Measurements from ENCODE around the gene GLT6D1. TPM values are rescaled to one million over a fixed set of nuclear protein-coding genes. Genes with fewer than 3 reads are reported as not detected.

GLT6D1 gene
- total and polyA plus RNA-seq, 5 donors from 2014 or later, result not detected

DNA sequence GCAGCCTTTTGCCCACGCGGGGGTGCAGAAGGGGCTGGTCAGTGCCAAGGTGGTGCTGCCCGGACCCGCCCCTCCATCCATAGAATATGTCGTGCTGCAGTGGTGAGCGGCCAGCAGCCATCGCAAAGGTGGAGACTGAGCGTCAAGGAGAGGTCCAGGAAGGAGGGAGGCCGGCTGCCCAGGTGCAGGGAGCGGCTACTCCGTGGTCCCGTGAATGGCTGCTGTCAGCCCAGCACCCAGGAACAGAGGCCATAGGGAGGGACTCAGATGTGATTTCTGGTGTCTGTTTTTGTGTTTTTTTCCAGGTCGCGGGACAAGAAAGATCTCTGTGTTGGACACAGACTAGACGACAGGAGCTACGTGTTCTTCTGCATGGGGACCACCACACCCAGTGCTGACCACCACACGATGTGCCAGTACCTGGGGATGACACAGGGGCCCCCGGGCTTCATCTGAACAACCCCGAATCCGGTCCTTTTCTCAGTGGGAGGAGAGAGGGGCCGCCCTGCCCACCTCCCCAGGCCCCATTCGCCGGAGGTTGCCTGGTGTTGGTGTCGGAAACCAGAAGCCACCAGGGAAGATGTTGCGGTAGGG, 48.8 kb downstream of the GLT6D1 start:
- H3K4me1 Mint-ChIP-seq, result peaks cover 0 to 3% (median 0%) of the 10 kb centered on the region in 4 donors
- H3K9me3 ChIP-seq (ENCODE audit: control insufficient read depth in 2 of 2, low read length in 2 of 2), result no peaks in the 10 kb centered on the region
- DNase-seq (no peak), ATAC-seq (ENCODE audit: low read depth in 2 of 2) (no peak)
- H3K4me3 Mint-ChIP-seq, result no peak overlapping the region
- no peaks in the 10 kb centered on the region for H3K4me1 ChIP-seq (ENCODE audit: control insufficient read depth, insufficient read depth, low read length, poor library complexity, severe bottlenecking)
- no peak overlapping the region for H3K27ac ChIP-seq (ENCODE audit: insufficient read depth, low read length, poor library complexity, severe bottlenecking)
- H3K36me3 Mint-ChIP-seq, result no peaks in the 10 kb centered on the region
- no peaks in the 10 kb centered on the region for H3K36me3 ChIP-seq (ENCODE audit: control insufficient read depth, insufficient read depth, low read length)
- no peak overlapping the region for H3K27ac Mint-ChIP-seq
- H3K27me3 ChIP-seq (ENCODE audit: control insufficient read depth, insufficient read depth, low read length), result no peaks in the 10 kb centered on the region
- H3K9me3 Mint-ChIP-seq, result peaks cover 0 to 3% (median 0%) of the 10 kb centered on the region in 7 donors
- no peaks in the 10 kb centered on the region for H3K27me3 Mint-ChIP-seq
- H3K4me3 ChIP-seq (ENCODE audit: low read depth, low read length), result no peak overlapping the region

DNA sequence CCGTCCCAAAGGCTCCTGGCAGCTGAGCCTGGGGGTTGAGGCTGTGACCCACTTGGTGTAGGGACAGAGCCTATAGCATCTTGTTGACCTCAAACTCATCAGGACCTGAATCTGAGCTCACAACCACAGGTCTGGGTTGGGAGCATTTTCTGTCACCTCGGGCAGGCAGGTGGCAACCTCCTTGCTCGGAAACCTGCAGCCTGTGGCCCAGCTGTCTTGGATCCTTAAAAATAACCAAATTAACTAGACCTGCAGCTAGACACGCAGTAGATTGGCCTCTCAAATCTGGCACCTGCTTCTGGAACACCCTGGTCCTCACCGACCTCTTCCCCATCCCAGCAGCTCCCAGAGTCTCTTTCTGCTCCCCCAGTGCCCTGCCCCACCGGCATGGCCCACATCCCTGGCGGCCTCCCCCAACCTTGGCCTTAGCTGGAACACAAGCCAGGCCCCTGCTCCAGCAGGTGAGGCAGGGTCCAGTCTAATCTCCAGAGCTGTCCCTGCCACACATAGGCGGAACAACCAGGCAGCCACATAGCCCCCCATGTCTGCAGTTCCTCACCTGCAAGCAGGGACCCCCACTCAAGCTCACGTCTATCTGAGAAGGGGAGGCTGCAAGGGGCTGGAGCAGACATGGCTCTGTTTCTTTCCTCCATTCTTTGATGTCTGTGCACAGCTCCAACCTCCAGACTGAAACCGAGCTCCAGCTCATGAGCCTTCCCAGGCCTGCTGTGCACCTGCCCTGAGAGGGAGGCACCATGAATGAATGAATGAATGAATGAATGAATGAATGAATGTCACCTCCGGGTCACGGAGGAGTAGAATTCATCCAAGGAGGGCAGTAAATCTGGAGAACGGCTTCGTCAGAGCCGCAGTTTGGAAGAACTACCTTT, 49.5 kb downstream of the GLT6D1 start:
- H3K4me3 Mint-ChIP-seq, result no peak overlapping the region
- ATAC-seq (ENCODE audit: low read depth in 2 of 2) (no peak), DNase-seq (no peak)
- peaks cover 0 to 3% (median 0%) of the 10 kb centered on the region in 4 donors for H3K4me1 Mint-ChIP-seq
- no peaks in the 10 kb centered on the region for H3K4me1 ChIP-seq (ENCODE audit: control insufficient read depth, insufficient read depth, low read length, poor library complexity, severe bottlenecking)
- no peaks in the 10 kb centered on the region for H3K9me3 ChIP-seq (ENCODE audit: control insufficient read depth in 2 of 2, low read length in 2 of 2)
- H3K36me3 ChIP-seq (ENCODE audit: control insufficient read depth, insufficient read depth, low read length), result no peaks in the 10 kb centered on the region
- peaks cover 0 to 1% (median 0%) of the 10 kb centered on the region in 7 donors for H3K9me3 Mint-ChIP-seq
- H3K27me3 ChIP-seq (ENCODE audit: control insufficient read depth, insufficient read depth, low read length), result no peaks in the 10 kb centered on the region
- no peak overlapping the region for H3K4me3 ChIP-seq (ENCODE audit: low read depth, low read length)
- H3K27me3 Mint-ChIP-seq, result no peaks in the 10 kb centered on the region
- no peak overlapping the region for H3K27ac ChIP-seq (ENCODE audit: insufficient read depth, low read length, poor library complexity, severe bottlenecking)
- H3K27ac Mint-ChIP-seq, result no peak overlapping the region
- H3K36me3 Mint-ChIP-seq, result no peaks in the 10 kb centered on the region

DNA sequence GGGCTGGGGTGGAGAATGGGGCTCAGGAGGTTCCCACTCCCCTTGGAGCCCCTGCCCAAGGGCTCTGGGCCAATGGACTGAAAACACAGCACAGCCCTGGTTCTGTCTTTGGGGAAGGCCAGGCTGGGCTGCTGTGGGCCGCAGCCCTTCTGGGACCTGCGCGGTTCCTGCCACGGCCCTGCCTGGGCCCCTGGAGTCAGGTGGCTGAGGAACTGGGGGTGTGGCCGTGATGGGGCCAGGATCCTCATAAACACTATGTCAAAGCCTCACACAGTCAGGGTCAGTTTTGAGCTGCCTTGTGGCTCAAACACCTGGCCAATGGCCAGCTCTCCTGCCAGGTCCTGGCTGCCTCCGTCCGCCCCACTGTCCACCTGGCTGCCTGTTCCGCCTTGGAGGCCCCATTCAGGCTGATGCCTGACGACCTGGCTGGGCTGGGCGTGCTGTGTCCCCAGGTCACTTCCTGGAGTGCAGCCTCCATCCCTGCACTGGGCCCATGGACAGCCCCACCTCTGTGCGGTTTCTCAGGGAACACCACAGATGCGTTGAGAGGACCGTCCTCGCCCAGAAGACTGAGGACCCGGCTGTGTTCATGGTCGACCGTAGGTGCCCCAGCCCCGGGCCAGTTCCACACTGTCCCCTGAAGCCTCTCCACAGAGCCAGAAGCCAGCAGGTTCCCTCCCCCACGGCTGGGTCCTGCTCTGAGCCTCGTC, 50.3 kb downstream of the GLT6D1 start:
- ATAC-seq (ENCODE audit: low read depth in 2 of 2) (no peak), DNase-seq (no peak)
- Histone ChIP-seq H3K27ac (ENCODE audit: insufficient read depth, low read length, poor library complexity, severe bottlenecking) (no peak overlapping the region), H3K4me3 (ENCODE audit: low read depth, low read length) (no peak overlapping the region), H3K36me3 (ENCODE audit: control insufficient read depth, insufficient read depth, low read length) (no peaks in the 10 kb centered on the region), H3K9me3 (ENCODE audit: control insufficient read depth in 2 of 2, low read length in 2 of 2) (no peaks in the 10 kb centered on the region), H3K4me1 (ENCODE audit: control insufficient read depth, insufficient read depth, low read length, poor library complexity, severe bottlenecking) (no peaks in the 10 kb centered on the region), H3K27me3 (ENCODE audit: control insufficient read depth, insufficient read depth, low read length) (no peaks in the 10 kb centered on the region)
- no peaks in the 10 kb centered on the region for H3K27me3 Mint-ChIP-seq
- H3K9me3 Mint-ChIP-seq, result no peaks in the 10 kb centered on the region
- H3K27ac Mint-ChIP-seq, result no peak overlapping the region
- no peak overlapping the region for H3K4me3 Mint-ChIP-seq
- H3K36me3 Mint-ChIP-seq, result no peaks in the 10 kb centered on the region
- H3K4me1 Mint-ChIP-seq, result peaks cover 0 to 3% (median 0%) of the 10 kb centered on the region in 4 donors

DNA sequence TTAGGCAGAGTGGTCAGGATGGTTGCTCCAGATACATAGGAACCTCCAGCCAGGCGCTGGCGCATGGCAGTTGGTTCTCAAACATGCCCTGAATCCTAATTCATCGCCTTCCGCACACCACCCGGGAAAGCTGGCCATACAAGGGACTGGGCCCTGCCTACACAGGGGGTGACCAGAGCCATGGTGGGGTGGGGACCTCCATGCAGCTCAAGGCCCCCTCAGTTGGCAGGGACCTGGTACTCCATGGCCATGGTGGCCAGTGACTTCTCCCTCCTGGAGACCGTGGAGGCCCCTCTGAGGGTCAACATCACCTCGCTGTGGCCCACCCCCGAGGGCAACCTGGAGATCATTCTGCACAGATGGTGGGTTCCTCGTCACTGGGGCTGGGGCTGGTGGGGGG, 51.0 kb downstream of the GLT6D1 start:
- no peaks in the 10 kb centered on the region for H3K9me3 Mint-ChIP-seq
- H3K4me1 ChIP-seq (ENCODE audit: control insufficient read depth, insufficient read depth, low read length, poor library complexity, severe bottlenecking), result no peaks in the 10 kb centered on the region
- DNase-seq, result no peak

DNA sequence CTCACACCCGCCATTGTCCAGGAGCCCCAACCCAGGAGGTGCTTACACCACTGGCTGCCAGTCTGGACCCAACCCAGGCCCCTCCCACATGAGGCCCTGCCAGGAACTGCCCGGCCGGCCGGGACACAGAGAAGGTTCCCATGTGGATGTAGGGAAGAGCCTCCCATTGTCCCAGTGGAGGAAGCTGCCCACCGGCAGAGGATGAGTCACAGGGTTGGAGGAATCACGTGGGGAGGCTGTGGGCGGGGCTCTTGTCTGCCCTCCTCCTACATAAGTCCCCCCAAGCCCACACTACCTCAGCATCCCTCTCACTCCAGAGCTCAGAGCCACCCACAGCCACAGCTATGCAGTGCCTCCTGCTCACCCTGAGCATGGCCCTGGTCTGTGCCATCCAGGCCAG, 51.7 kb downstream of the GLT6D1 start:
- H3K27ac ChIP-seq (ENCODE audit: insufficient read depth, low read length, poor library complexity, severe bottlenecking), result no peak overlapping the region
- H3K27ac Mint-ChIP-seq, result no peak overlapping the region
- no peaks in the 10 kb centered on the region for H3K9me3 Mint-ChIP-seq
- H3K4me1 Mint-ChIP-seq, result peaks cover 0 to 3% (median 0%) of the 10 kb centered on the region in 4 donors
- ATAC-seq (ENCODE audit: low read depth in 2 of 2), result no peak
- no peaks in the 10 kb centered on the region for H3K4me1 ChIP-seq (ENCODE audit: control insufficient read depth, insufficient read depth, low read length, poor library complexity, severe bottlenecking)
- H3K27me3 ChIP-seq (ENCODE audit: control insufficient read depth, insufficient read depth, low read length), result no peaks in the 10 kb centered on the region
- no peaks in the 10 kb centered on the region for H3K36me3 ChIP-seq (ENCODE audit: control insufficient read depth, insufficient read depth, low read length)
- no peak overlapping the region for H3K4me3 Mint-ChIP-seq
- no peaks in the 10 kb centered on the region for H3K36me3 Mint-ChIP-seq
- H3K9me3 ChIP-seq (ENCODE audit: control insufficient read depth in 2 of 2, low read length in 2 of 2), result no peaks in the 10 kb centered on the region
- H3K4me3 ChIP-seq (ENCODE audit: low read depth, low read length), result no peak overlapping the region
- no peaks in the 10 kb centered on the region for H3K27me3 Mint-ChIP-seq
- no peak for DNase-seq

More for the DNA sequence above, 51.0 kb downstream of the GLT6D1 start:
- ATAC-seq (ENCODE audit: low read depth in 2 of 2), result no peak
- Histone ChIP-seq H3K27ac (ENCODE audit: insufficient read depth, low read length, poor library complexity, severe bottlenecking) (no peak overlapping the region), H3K4me3 (ENCODE audit: low read depth, low read length) (no peak overlapping the region), H3K27me3 (ENCODE audit: control insufficient read depth, insufficient read depth, low read length) (no peaks in the 10 kb centered on the region), H3K36me3 (ENCODE audit: control insufficient read depth, insufficient read depth, low read length) (no peaks in the 10 kb centered on the region), H3K9me3 (ENCODE audit: control insufficient read depth in 2 of 2, low read length in 2 of 2) (no peaks in the 10 kb centered on the region)
- H3K27ac Mint-ChIP-seq, result no peak overlapping the region
- no peaks in the 10 kb centered on the region for H3K27me3 Mint-ChIP-seq
- peaks cover 0 to 3% (median 0%) of the 10 kb centered on the region in 4 donors for H3K4me1 Mint-ChIP-seq
- no peaks in the 10 kb centered on the region for H3K36me3 Mint-ChIP-seq
- no peak overlapping the region for H3K4me3 Mint-ChIP-seq

DNA sequence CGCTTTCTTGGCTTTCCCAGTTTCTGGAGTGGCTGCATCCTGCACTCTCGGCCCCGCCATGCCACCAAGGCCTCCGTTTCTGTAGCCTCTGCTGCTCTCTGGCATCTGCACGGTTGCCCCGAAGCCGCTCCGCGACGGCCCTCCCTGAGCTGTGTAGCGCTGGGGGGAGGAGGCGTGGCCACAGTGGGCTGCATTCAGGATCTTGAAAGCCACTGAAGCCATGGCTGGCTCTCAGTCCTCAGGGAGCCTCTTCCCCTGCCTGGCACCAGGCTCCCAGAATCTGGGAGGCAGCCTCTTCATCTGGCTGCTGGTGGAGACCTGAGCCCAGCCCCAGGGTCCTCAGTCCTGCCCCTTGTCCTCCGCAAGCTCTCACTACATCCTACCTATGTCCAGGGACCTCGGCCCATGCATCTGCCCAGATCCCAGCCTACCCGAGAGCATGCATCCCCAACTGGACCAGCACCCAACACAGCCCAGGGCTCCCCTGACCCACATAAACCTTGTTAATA, 52.7 kb downstream of the GLT6D1 start:
- DNase-seq (no peak), ATAC-seq (ENCODE audit: low read depth in 2 of 2) (no peak)
- no peaks in the 10 kb centered on the region for H3K9me3 ChIP-seq (ENCODE audit: control insufficient read depth in 2 of 2, low read length in 2 of 2)
- H3K27ac ChIP-seq (ENCODE audit: insufficient read depth, low read length, poor library complexity, severe bottlenecking), result no peak overlapping the region
- Mint-ChIP-seq H3K4me3 (no peak overlapping the region), H3K27me3 (peaks cover 4% of the 10 kb centered on the region), H3K9me3 (no peaks in the 10 kb centered on the region), H3K27ac (no peak overlapping the region), H3K4me1 (peaks cover 0 to 3% (median 0%) of the 10 kb centered on the region in 4 donors), H3K36me3 (no peaks in the 10 kb centered on the region)
- H3K4me1 ChIP-seq (ENCODE audit: control insufficient read depth, insufficient read depth, low read length, poor library complexity, severe bottlenecking), result no peaks in the 10 kb centered on the region
- no peak overlapping the region for H3K4me3 ChIP-seq (ENCODE audit: low read depth, low read length)
- no peaks in the 10 kb centered on the region for H3K27me3 ChIP-seq (ENCODE audit: control insufficient read depth, insufficient read depth, low read length)
- no peaks in the 10 kb centered on the region for H3K36me3 ChIP-seq (ENCODE audit: control insufficient read depth, insufficient read depth, low read length)

DNA sequence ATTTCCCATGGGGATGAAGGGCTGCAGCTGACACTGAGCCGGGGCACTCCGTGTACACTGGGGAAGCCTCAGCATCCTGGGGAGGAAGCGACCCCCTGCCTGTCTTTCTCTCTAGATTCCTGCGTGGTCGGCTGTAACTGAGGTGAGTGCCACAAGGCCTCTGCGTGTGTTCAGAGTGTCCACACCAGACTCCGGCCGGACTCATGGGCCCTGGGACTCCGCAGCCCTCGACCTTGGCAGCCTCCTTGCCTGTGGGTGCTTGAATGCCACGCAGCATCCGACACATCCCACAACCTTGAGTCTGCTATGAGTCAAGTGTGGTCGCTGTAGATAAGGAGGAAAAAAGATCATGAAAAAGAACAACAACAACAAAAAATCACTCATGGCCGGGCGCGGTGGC, 54.4 kb downstream of the GLT6D1 start:
- Mint-ChIP-seq H3K27me3 (peaks cover 4% of the 10 kb centered on the region), H3K4me3 (no peak overlapping the region), H3K36me3 (no peaks in the 10 kb centered on the region), H3K9me3 (no peaks in the 10 kb centered on the region), H3K4me1 (no peaks in the 10 kb centered on the region), H3K27ac (no peak overlapping the region)
- DNase-seq (no peak), ATAC-seq (ENCODE audit: low read depth in 2 of 2) (no peak)
- Histone ChIP-seq H3K27me3 (ENCODE audit: control insufficient read depth, insufficient read depth, low read length) (no peaks in the 10 kb centered on the region), H3K36me3 (ENCODE audit: control insufficient read depth, insufficient read depth, low read length) (no peaks in the 10 kb centered on the region), H3K27ac (ENCODE audit: insufficient read depth, low read length, poor library complexity, severe bottlenecking) (no peak overlapping the region), H3K4me3 (ENCODE audit: low read depth, low read length) (no peak overlapping the region), H3K9me3 (ENCODE audit: control insufficient read depth in 2 of 2, low read length in 2 of 2) (no peaks in the 10 kb centered on the region), H3K4me1 (ENCODE audit: control insufficient read depth, insufficient read depth, low read length, poor library complexity, severe bottlenecking) (no peaks in the 10 kb centered on the region)

All from CD4-positive, CD25-positive, alpha-beta regulatory T cell (primary cell).